Measurements from ENCODE around the gene TMEM119.

- TF ChIP-seq CTCF (IDR thresholded peaks at IDR 0.05) (no peak), POLR2AphosphoS5 (IDR thresholded peaks at IDR 0.05) (peak in 2 of 3 donors; percentile 52 to 61), POLR2A (IDR thresholded peaks at IDR 0.05) (no peak)
Measured at GRCh38 chr12:108643941-108644810, 46.3 kb upstream of the TMEM119 start.
